HepG2 (cell line): ENCODE measurements around the gene IQCC. TPM values are rescaled to one million over a fixed set of nuclear protein-coding genes. Genes with fewer than 3 reads are reported as not detected.

ENCODE experiments used
- ARHGAP35 ChIP-seq: sonication (generic); formaldehyde crosslinking; IDR thresholded peaks from 2 replicates; pipeline ENCODE4 v1.9.0; 2022; ENCODE audit warnings: mild to moderate bottlenecking, inconsistent platforms, moderate library complexity, missing genetic modification reagents, borderline replicate concordance
- HNF1B ChIP-seq: sonication (generic); formaldehyde crosslinking; IDR thresholded peaks from 2 replicates; pipeline ENCODE4 v1.5.1; 2020; ENCODE audit warnings: mild to moderate bottlenecking, moderate library complexity, missing genetic modification reagents
- HNRNPLL ChIP-seq: fragments of 200-400 bp; formaldehyde crosslinking; IDR thresholded peaks from 2 replicates; pipeline ENCODE4 v1.6.1; 2017; ENCODE audit warnings: mild to moderate bottlenecking, low read depth, low read length; ENCODE audit not compliant: poor library complexity, severe bottlenecking
- KDM5B ChIP-seq: sonication (generic); formaldehyde crosslinking; IDR thresholded peaks from 2 replicates; pipeline ENCODE4 v1.4.0; 2020; ENCODE audit warnings: missing genetic modification reagents, mild to moderate bottlenecking, borderline replicate concordance
- MEIS2 ChIP-seq: sonication (generic); formaldehyde crosslinking; IDR thresholded peaks from 2 replicates; pipeline ENCODE4 v1.9.0; 2021; ENCODE audit warnings: mild to moderate bottlenecking, missing genetic modification reagents
- MNT ChIP-seq: fragments of 450-650 bp; IDR thresholded peaks from 2 replicates; pipeline ENCODE4 v1.6.1; 2016
- MXD1 ChIP-seq: sonication (generic); formaldehyde crosslinking; IDR thresholded peaks from 2 replicates; pipeline ENCODE4 v1.4.0; 2020; ENCODE audit warnings: mild to moderate bottlenecking, missing genetic modification reagents
- NFE2L1 ChIP-seq: sonication (generic); formaldehyde crosslinking; IDR thresholded peaks from 2 replicates; pipeline ENCODE4 v1.4.0; 2020; ENCODE audit warnings: missing genetic modification reagents, mild to moderate bottlenecking, borderline replicate concordance
- NFKB2 ChIP-seq: sonication (generic); formaldehyde crosslinking; IDR thresholded peaks from 2 replicates; pipeline ENCODE4 v1.4.0; 2020; ENCODE audit warnings: missing genetic modification reagents, borderline replicate concordance
- POGK ChIP-seq: sonication (generic); formaldehyde crosslinking; conservative IDR thresholded peaks from 2 replicates; pipeline ENCODE4 v1.8.0; 2022; ENCODE audit warnings: mild to moderate bottlenecking, moderate library complexity, missing genetic modification reagents
- PRMT3 ChIP-seq: sonication (generic); formaldehyde crosslinking; IDR thresholded peaks from 2 replicates; pipeline ENCODE4 v1.8.1; 2022; ENCODE audit warnings: low read depth, mild to moderate bottlenecking, moderate library complexity, missing genetic modification reagents, borderline replicate concordance
- TOPORS ChIP-seq: sonication (generic); formaldehyde crosslinking; IDR thresholded peaks from 2 replicates; pipeline ENCODE4 v1.8.0; 2023; ENCODE audit warnings: mild to moderate bottlenecking, missing genetic modification reagents
- U2AF1 ChIP-seq: fragments of 200-400 bp; formaldehyde crosslinking; optimal IDR thresholded peaks from 2 replicates; pipeline ENCODE3; 2017; ENCODE audit warnings: mild to moderate bottlenecking, low read depth, low read length
- ZBTB21 ChIP-seq: sonication (generic); formaldehyde crosslinking; IDR thresholded peaks from 2 replicates; pipeline ENCODE4 v1.4.0; 2020; ENCODE audit warnings: missing genetic modification reagents
- ZBTB25 ChIP-seq: IDR thresholded peaks from 2 replicates; pipeline ENCODE4 v1.6.1; 2018; ENCODE audit warnings: missing genetic modification reagents
- ZBTB49 ChIP-seq: sonication (generic); formaldehyde crosslinking; IDR thresholded peaks from 2 replicates; pipeline ENCODE4 v1.4.0; 2020; ENCODE audit warnings: missing genetic modification reagents, borderline replicate concordance
- ZNF17 ChIP-seq: sonication (generic); formaldehyde crosslinking; IDR thresholded peaks from 2 replicates; pipeline ENCODE4 v1.5.0; 2020; ENCODE audit warnings: mild to moderate bottlenecking, missing genetic modification reagents
- ZNF264 ChIP-seq: sonication (generic); formaldehyde crosslinking; IDR thresholded peaks from 2 replicates; pipeline ENCODE4 v1.4.0; 2020; ENCODE audit warnings: missing genetic modification reagents
- ZNF34 ChIP-seq: sonication (generic); formaldehyde crosslinking; IDR thresholded peaks from 2 replicates; pipeline ENCODE4 v1.4.0; 2020; ENCODE audit warnings: mild to moderate bottlenecking, missing genetic modification reagents, borderline replicate concordance
- polyA plus RNA-seq, 8 experiments: library from polyadenylated mRNA; depleted of rRNA in 3 of 8; stranded (reverse) in 7 of 8; unstranded in 1 of 8; fragments of >200 nt; fragmentation: Illumina TruSeq in 4 of 8; extraction: Trizol in 4 of 8; gene quantifications; 2 replicates each; pipeline versions ENCODE4 v1.2.1 to v1.2.3, GENCODE V29; 2011 to 2016; ENCODE audit warnings: low read depth in 4 of 8, missing spikeins in 1 of 8, mixed read lengths in 1 of 8; ENCODE audit not compliant: insufficient read depth in 1 of 8
- total RNA-seq, 5 experiments: library from RNA; depleted of rRNA; stranded (reverse); fragments of >200 nt; fragmentation: Illumina TruSeq; extraction: Trizol; gene quantifications; 2 replicates each; pipeline ENCODE4 v1.2.3, GENCODE V29; 2016; ENCODE audit warnings: low read depth in 1 of 5

The IQCC gene
- total and polyA plus RNA-seq, 2 of the 13 experiments (the other 11 are each of a cell fraction or from before 2014, with no cell fraction given), result 1.7 to 3.0 TPM

- TF ChIP-seq MNT, result no peak
- TF ChIP-seq MEIS2 (CRISPR knock-in tag), result peak; percentile 75; the same call in 1 of the 2 replicates
- TF ChIP-seq ZBTB49, result no peak
- no peak for TF ChIP-seq ZBTB21 (CRISPR knock-in tag)
- no peak; the same call in none of the 2 replicates for TF ChIP-seq MXD1 (CRISPR knock-in tag)
- TF ChIP-seq HNRNPLL, result peak; percentile 76
- TF ChIP-seq NFE2L1 (CRISPR knock-in tag), result no peak
- TF ChIP-seq PRMT3 (CRISPR knock-in tag), result no peak
- TF ChIP-seq POGK (CRISPR knock-in tag), result peak; percentile 96
- TF ChIP-seq ZNF17, result 0 out of 2 replicates have a peak, but pooled peaks have one; percentile 6
- 0 out of 2 replicates have a peak, but pooled peaks have one; percentile 84 for TF ChIP-seq ARHGAP35 (CRISPR knock-in tag)
- no peak for TF ChIP-seq U2AF1
- peak; percentile 95 for TF ChIP-seq KDM5B (CRISPR knock-in tag)
- no peak for TF ChIP-seq ZNF34 (CRISPR knock-in tag)
- TF ChIP-seq HNF1B (CRISPR knock-in tag), result no peak; the same call in 1 of the 2 replicates
- TF ChIP-seq NFKB2 (CRISPR knock-in tag), result peak; percentile 90; the same call in 1 of the 2 replicates
- peak; percentile 78 for TF ChIP-seq ZBTB25
- no peak for TF ChIP-seq ZNF264 (CRISPR knock-in tag)
- peak; percentile 77 for TF ChIP-seq TOPORS (CRISPR knock-in tag)
Observed at GRCh38 chr1:32179443-32180185, 25.9 kb upstream of the IQCC start, which contains the start of gene TXLNA (continued).
